SKM-1 treated with dmso at 0.1 percent for 144 hours (cell line): ENCODE measurements around the gene BTK.
"Not testable (repeated sequence)": the region's sequence is repeated elsewhere in the genome, so short reads cannot be mapped to it uniquely, and the experiment has no call there.

ENCODE experiments used
- DNase-seq: peaks from one replicate; lab custom pipeline; 2025; ENCODE audit not compliant: unreplicated experiment; lab: John Stamatoyannopoulos, UW

BTK gene

GRCh38 chrX:101347859-101348451 lies 38.0 kb downstream of the BTK start:
- DNase-seq, result no peak

GRCh38 chrX:101337776-101338271 lies 48.2 kb downstream of the BTK start:
- DNase-seq, result no peak

DNA sequence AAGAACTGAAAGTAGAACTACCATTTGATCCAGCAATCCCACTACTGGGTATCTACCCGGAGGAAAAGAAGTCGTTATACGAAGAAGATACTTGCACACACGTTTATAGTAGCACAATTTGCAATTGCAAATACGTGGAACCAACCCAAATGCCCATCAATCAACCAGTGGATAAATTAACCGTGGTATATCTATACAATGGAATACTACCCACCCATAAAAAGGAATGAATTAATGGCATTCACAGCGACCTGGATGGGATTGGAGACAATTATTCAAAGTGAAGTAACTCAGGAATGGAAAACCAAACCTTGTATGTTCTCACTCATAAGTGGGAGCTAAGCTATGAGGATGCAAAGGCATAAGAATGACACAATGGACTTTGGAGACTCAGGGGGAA lies 51.7 kb downstream of the BTK start:
- not testable (repeated sequence) for DNase-seq

DNA sequence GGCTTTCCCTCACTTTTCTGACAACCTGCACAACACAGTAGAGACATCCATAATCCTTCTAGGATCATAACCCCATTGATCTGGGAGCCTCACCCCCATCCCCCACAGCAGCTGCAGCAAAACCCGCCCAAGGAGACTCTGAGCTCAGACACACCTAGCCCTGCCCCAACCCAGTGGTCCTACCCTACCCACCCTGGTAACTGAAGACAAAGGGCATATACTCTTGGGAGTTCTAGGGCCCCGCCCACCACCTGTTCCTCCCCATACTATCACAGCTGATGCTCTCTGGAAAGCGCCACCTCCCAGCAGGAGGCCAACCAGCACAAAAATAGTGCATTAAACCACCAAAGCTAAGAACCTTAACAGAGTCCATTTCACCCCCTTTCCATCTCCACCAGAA lies 59.4 kb downstream of the BTK start:
- DNase-seq, result not testable (repeated sequence)

DNA sequence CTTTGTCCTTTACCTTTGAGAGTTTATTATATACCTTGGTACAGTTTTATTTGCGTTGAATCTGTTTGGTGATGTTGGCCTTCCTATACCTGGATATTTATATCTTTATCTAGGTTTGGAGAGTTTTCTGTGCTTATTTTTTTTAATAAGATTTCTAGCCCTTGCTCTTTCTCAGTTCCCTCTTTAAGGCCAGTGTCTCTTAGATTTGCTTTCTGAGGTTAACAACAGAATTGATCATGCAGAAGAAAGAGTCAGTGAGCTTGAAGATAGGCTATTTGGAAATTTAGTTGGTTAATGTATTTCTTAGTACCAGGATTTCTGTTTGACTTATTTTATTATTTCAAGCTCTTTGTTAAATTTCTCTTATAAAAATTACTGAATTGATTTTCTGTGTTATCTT lies 82.2 kb downstream of the BTK start:
- DNase-seq, result no peak
